NCI-H1436 treated with DMSO at 0.1 percent for 48 hours (cell line): Measurements from ENCODE around the gene MMP17.
"Not testable (repeated sequence)": the region's sequence is repeated elsewhere in the genome, so short reads cannot be mapped to it uniquely, and the experiment has no call there.

Experiments used
- DNase-seq: peaks from one replicate; lab custom pipeline; 2025; lab: John Stamatoyannopoulos, UW

Gene MMP17

DNA sequence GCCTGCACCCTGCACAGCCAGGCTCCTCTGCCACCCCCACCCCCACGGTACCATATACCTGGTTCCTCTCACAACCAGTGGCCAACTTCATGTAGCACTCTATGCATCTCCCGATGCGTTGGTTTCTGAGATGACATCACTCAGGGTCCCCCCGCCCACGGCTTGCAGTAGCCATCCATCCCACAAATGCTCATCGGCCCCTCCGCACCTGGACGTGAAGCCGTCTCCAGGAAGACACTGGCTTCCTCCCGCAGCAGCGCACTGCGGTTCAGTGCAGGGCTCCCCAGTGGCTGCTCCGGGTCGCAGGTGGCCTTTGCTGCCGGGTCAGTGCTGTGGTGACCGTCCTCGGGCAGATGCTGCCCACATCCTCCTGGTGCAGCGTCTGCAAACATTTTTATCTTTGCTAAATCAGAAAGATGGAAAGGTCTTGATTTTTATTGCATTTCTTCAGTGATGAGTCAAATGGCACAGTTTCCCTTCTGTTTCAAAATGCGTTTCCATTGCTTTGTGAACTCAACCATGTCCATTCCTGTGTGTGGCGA, 27.5 kb upstream of the MMP17 start:
- no peak for DNase-seq

DNA sequence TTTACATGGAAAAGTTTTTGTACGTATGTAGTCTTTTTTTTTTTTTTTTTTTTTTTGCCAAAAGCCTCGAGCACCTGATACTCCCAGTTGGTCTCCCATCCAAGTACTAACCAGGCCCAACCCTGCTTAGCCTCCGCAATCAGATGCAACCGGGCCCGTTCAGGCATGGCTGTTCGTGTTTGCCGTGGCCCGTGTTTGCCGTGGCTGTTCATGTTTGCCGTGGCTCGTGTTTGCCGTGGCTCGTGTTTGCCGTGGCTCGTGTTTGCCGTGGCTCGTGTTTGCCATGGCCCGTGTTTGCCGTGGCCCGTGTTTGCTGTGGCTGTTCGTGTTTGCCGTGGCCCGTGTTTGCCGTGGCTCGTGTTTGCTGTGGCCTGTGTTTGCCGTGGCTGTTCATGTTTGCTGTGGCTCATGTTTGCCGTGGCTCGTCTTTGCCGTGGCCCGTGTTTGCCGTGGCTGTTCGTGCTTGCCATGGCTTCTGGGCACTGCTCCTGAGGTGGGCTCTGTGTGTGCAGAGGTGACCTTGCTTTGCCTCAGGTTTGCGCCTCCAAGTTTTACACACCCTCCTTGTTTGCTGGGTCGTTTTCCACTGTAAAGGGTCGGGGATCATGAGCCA, 26.8 kb upstream of the MMP17 start:
- no peak for DNase-seq

DNA sequence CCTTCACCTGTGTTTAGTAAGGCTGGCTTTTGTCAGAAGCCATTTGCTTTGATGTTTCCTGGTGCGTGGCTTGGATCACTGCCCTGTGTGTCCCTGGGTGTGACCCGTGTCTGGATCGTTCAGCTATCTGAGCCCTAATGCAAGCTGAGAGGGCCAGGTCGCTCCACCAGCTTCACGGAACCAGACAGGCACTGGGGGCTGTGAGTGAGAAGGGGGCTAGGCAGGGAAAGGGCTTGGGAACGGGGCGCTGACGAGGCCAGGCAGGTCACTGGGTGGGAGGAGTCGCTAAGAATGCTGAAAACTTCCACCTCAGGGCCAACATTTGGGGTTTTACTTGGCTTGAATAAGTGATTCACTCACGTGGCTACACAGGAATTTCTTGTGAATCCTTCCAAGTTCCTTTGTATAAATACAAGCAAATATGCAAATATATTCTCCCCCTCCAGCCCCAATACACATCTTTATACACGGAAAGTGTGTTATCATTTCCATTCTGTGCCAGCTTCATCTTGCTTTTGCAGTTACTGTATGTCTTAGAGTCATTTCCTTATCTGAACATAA, 24.2 kb upstream of the MMP17 start:
- DNase-seq = no peak

DNA sequence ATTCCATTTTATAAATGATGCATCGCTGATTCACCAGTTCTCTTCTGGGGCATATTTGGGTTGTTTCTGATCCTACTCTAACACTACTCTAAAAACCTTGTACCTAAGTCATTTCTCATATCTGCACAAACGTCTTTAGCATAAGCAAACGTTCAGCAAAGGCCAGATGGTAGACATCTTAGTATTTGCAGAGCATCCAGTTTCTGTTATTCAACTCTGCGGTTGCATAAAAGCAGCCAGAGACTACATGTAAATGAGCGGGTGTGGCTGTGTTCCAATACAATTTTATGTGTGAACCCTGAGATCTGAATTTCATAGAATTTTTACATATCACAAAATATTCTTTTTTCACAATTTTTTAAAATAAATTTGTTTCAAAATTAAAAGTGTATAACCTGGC, 22.8 kb upstream of the MMP17 start:
- no peak for DNase-seq

GRCh38 chr12:131806674-131807073, 21.5 kb upstream of the MMP17 start:
- DNase-seq = no peak

DNA sequence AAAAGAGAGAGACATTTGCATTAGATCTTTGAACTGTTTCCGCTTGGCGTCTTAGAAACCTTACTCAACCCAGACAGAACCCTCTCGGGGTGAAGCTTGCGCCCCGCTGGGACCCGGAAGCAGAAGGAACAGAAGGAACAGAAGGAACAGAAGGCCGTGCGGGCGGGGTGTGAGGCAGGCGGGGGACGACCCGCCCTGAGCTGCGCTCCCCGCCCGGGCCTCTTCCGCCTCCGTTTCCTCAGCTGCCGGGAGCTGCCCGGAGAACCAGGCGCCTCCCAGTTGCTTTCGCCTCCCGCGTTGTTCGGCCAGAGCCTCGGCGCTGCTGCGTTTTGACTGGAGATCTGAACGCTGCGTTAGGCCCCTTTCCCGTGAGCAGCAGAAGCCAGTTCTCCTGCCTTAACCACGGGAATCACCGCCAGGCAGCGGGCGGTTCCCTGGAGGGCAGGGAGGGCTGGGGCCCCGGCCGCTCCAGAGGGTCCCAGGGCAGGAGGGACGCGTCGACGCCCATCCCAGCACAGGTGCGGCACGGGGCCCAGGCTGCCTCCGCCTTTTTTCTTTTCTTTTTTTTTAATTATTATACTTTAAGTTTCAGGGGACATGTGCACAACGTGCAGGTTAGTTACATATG, 19.3 kb upstream of the MMP17 start:
- no peak for DNase-seq

- not testable (repeated sequence) for DNase-seq
Observed at GRCh38 chr12:131809476-131810254, 18.5 kb upstream of the MMP17 start.

DNA sequence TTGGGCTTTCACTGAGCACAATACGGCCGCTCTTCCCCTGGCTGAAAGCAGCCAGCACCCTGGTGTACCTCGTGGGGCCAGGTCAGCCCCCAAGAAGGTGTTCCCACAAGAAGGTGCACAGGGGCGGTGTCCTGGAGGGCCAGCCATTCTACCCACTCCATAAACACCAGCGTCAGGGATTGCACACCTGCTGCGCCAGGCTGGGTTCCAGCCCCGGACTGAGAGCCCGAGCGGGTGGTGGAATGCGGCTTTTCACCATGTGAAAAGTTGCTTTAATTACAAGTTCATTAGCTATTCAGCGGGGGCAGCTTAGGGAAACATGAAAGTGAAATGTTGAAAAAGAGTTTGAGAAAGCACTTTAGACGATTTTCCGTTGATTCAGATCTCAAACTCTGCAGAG, 17.5 kb upstream of the MMP17 start:
- no peak for DNase-seq

DNA sequence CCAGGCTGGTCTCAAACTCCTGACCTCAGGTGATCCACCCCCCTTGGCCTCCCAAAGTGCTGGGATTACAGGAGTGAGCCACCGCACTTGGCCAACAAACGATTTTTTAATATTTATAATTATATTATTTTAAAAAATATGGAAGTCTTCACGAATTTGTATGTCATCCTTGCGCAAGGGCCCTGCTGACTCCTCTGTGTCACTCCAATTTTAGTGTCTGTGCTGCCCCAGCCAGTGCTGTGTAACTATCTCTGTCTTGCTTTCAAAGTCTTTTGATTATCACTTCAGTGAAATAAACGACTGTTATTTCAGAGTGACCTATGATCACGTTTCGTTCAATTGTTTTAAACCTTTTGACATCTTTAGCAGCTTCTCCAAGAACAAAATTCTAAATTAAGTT, 13.1 kb upstream of the MMP17 start:
- no peak for DNase-seq

DNA sequence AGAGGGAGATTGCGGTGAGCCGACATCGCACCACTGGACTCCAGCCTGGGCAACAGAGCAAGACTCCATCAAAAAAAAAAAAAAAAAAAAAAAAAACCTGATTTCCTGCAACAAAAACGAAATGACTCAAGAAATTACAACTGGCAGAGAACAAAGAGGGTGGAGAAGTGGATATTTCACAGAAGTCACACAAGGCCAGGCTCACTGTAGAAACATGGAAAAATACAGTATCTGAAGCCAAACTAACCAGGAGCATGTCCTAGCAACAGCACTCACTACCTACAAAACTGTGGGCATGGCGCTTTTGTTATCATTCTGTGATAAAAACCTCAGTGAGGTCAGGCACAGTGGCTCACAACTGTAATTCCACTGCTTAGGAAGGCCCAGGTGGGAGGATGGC, 11.7 kb upstream of the MMP17 start:
- no peak for DNase-seq

DNA sequence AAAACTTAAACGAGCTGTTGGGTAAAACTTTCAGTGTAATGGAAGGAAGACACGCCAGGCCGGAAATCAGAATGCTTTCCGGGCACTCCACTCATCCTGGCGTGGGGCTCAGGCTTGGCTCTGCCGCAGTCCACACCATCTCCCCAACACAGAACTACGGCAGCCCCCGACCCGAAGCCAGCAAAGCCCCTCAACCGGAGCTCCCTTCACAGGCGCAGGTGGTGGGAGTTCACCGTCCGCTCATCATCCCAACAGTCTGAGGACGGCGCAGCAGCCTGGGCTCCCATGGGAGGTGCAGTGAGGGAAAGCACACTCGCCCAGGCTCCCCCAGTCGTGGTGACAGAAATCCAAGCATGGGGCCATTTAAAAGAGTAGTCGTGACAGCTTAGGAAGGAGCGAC, 11.0 kb upstream of the MMP17 start:
- DNase-seq = no peak

GRCh38 chr12:131818821-131819585, 9.2 kb upstream of the MMP17 start:
- DNase-seq = no peak

DNA sequence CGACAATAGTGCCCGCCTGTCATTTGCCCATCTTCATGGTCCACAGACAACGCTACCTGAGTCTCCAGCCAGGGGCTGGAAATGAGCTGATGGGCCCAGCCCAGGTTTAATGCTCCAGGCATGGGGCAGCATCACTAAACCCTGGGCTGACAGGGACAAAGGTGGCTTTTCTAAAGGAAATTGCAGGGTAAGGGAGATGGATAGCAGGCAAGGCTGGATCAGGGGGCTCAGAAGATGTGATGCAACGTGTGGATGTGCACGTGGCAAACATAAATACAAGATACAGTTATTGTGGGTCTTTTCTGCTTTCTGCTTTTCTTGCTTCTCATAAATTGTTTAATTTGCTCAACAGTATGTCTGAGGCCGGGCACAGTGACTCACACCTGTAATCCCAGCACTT, 3.7 kb upstream of the MMP17 start:
- no peak for DNase-seq

DNA sequence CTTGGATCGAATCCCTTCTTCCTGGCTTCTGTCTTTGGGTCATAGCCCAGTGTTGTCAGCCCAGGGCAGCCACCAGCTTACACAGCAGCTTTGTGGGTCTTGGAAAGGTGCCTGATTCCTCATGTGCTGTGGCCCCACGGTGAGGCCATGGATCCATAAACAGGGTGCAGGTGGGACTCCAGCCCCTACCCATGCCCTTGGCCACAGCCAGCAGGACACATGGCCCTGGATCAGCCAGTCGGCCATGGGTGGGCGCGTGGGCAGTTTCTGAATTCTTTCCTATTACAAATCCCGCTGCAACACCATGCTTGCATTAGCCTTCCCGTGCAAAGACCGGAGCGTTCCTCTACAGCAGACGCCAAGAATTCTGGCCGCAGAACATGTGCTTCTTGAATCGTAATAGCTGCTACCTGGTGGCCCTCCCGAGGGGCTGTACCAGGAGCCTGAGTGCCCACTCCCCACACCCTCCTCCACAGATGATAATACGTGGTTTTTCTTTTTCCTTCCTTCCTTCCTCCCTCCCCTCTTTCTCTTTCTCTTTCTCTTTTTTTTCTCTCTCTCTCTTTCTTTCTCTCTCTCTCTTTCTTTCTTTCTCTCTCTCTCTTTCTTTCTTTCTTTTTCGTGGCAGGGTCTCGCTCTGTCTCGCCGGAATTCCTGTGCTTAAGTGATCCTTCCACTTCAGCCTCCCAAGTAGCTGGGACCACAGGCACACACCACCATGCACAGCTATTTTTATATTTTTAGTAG, 2.9 kb upstream of the MMP17 start:
- no peak for DNase-seq

DNA sequence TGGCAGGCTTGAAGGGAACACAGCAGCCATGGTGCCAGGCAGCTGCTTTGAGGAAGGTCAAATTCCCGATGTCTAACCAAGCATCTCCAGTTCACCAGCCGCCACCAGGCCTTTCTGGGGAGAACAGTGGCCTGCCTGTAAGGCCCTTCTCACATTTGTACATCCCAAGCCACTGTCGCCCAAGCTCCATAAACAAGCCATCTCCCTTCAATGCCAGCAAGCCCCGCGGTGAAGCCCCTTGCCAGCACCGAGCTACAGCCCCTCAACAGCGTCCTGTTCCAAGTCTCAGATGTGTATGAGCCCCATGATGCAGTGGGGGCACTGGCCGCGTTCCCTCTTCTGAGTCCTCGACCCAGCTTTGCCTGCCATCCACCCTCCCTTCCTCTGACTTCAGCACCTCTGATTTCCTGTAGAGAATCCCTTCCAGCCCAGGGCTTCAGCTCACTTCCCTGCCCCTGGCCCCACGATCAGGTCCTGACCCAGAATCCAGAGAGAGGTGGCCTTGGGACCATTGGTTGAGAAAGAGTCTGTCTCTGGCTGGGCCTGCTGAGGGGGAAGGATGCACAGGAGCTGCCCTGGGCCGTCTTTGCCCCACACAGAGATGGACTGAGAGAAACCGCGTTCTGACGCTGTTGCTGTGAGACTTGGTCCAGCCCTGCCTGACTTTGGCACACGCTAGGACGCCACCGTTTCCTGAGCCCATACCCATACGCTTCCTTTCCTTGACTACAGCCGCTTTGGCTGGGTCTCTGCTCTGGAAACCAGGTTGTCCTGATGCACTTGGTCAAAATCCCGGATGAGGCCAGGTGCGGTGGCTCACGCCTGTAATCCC, 1.9 kb upstream of the MMP17 start:
- DNase-seq = no peak

- DNase-seq = no peak
Observed at GRCh38 chr12:131828671-131829355, 620 bp downstream of the MMP17 start.

DNA sequence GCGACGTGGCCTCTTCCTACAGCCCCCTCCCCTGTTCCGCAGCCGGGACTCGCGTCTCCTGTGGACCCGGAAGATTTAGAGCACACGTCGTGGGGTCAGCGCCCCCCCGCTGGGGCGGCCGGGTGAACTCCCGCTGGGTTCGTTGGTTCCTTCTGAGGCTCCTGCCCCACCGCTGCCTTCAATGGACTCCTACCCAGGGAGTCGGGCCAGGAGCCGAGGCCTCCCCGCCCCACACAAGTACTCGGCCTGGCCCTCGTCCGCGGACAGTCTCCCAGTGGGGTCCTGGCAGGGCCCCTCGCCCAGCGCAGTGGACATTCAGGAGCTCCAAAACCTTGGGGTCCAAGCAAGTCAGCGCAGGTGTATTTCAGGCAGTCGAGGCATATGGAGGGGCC, 1.2 kb downstream of the MMP17 start:
- no peak for DNase-seq

DNA sequence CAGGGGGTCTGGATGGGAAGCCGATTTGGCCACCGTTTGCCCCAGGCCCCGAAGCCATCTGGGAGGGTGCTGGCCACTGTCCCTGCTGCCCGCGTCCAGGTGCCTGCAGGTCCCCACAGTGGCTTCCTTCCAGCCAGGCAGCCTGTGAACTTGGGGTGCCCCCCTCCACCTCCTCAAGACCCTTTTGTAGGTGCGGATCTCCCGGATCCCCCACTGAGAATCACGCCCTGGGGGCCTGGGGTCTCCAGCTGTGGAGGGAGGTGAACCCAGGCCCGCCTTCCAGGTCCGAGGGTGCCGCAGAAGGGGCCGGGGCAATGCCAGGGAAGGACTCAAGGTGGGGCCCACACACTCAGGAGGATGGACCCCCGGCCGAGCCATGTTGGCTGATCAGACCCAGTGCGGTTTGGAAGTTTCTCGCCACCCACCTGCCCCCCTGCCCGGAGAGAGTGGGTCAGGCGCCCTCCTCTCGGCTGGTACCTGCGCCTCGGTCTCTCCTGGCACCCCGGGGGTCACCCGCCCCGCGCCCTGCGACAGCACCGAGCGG, 1.7 kb downstream of the MMP17 start:
- DNase-seq = no peak

DNA sequence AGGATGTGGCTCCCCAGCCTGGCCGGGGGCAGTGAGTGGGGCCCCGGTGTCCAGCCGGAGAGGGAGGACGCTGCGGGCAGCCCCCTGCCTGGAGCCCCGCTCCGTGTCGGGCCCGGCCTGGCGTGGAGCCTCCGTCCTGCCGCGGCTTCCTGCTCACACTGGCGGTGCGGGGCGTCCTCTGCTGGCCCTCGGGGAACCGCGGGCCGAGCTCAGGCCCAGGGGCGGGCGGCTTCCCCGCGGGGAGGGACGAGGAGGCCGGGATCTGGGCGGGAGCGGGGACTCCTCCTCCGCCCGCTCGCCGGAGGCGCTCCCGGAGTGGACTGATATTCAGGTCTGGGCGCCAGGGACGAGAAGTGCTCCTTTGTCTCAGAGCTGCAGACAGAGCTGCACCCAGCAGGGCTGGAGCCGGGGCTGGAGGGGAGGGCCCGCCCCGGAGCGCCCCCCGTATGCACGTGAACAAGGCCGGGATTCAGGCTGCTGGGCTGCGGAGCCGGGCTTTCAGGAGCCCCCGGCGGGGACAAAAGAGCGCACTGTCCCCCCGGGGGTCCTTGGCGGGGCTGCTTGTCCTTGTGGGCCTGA, 2.2 kb downstream of the MMP17 start:
- DNase-seq = no peak
